Stimulated activated CD4-positive, alpha-beta T cell treated with anti-CD3 and anti-CD28 coated beads, Interleukin-15, amount 100 ng/mL, for 24 hours (primary cell): ENCODE results near the gene TRIM50.
"Not testable (repeated sequence)": the region's sequence is repeated elsewhere in the genome, so short reads cannot be mapped to it uniquely, and the experiment has no call there.

Source experiments
- DNase-seq: peaks from one replicate; pipeline ENCODE4 v3.0.0-alpha.2; 2020

Gene TRIM50

GRCh38 chr7:73327922-73328321 lies at the start of gene TRIM50, which contains the start of gene FKBP6:
TRIM50 (minus strand) TSS chr7:73328082; CDS start chr7:73324787, 3,295 bp downstream.
FKBP6 (plus strand) TSS chr7:73328161; CDS start chr7:73328429, 268 bp downstream.
- DNase-seq, result not testable (repeated sequence)

GRCh38 chr7:73376671-73377412 lies 49.0 kb upstream of the TRIM50 start:
- no peak for DNase-seq

- DNase-seq, result not testable (repeated sequence)
Measured at GRCh38 chr7:73376262-73376661, 48.4 kb upstream of the TRIM50 start.

GRCh38 chr7:73373741-73374140 lies 45.9 kb upstream of the TRIM50 start:
- no peak for DNase-seq

- no peak for DNase-seq
Measured at GRCh38 chr7:73369622-73370021, 41.7 kb upstream of the TRIM50 start.

GRCh38 chr7:73369009-73369408 lies 41.1 kb upstream of the TRIM50 start:
- no peak for DNase-seq

GRCh38 chr7:73366990-73367389 lies 39.1 kb upstream of the TRIM50 start:
- DNase-seq, result no peak

GRCh38 chr7:73366127-73366526 lies 38.2 kb upstream of the TRIM50 start:
- no peak for DNase-seq

GRCh38 chr7:73364006-73364728 lies 36.3 kb upstream of the TRIM50 start:
- DNase-seq, result no peak

GRCh38 chr7:73363225-73364005 lies 35.5 kb upstream of the TRIM50 start:
- no peak for DNase-seq

GRCh38 chr7:73360590-73360989 lies 32.7 kb upstream of the TRIM50 start:
- DNase-seq, result not testable (repeated sequence)

GRCh38 chr7:73359746-73360375 lies 32.0 kb upstream of the TRIM50 start:
- DNase-seq, result no peak

GRCh38 chr7:73359306-73359705 lies 31.4 kb upstream of the TRIM50 start:
- DNase-seq, result no peak

- no peak for DNase-seq
Measured at GRCh38 chr7:73358590-73359275, 30.9 kb upstream of the TRIM50 start.

GRCh38 chr7:73356159-73356558 lies 28.3 kb upstream of the TRIM50 start:
- DNase-seq, result no peak

GRCh38 chr7:73354821-73355220 lies 26.9 kb upstream of the TRIM50 start:
- DNase-seq, result no peak

- DNase-seq, result no peak
Measured at GRCh38 chr7:73354196-73354595, 26.3 kb upstream of the TRIM50 start.

- no peak for DNase-seq
Measured at GRCh38 chr7:73353243-73353642, 25.4 kb upstream of the TRIM50 start.

- no peak for DNase-seq
Measured at GRCh38 chr7:73352784-73353183, 24.9 kb upstream of the TRIM50 start.

GRCh38 chr7:73351447-73352167 lies 23.7 kb upstream of the TRIM50 start:
- no peak for DNase-seq

- DNase-seq, result no peak
Measured at GRCh38 chr7:73350306-73351068, 22.6 kb upstream of the TRIM50 start.
